GM12891 (cell line): ENCODE results near the gene CEP350.

ENCODE experiments used
- PAX5 ChIP-seq: IDR thresholded peaks from 2 replicates; pipeline ENCODE4 v1.6.1; 2011; ENCODE audit warnings: low read length, moderate library complexity, mild to moderate bottlenecking; ENCODE audit not compliant: insufficient read depth, severe bottlenecking
- POLR2A ChIP-seq: IDR thresholded peaks from 2 replicates; pipeline ENCODE4 v1.6.1; 2011; ENCODE audit warnings: low read depth, low read length, control low read depth
- POLR2AphosphoS5 ChIP-seq: IDR thresholded peaks from 2 replicates; pipeline ENCODE4 v1.6.1; 2011; ENCODE audit warnings: low read depth, low read length, control low read depth
- POU2F2 ChIP-seq: IDR thresholded peaks from 2 replicates; pipeline ENCODE4 v1.6.1; 2011; ENCODE audit warnings: low read depth, mild to moderate bottlenecking, control low read depth, low read length, moderate library complexity
- SPI1 ChIP-seq: IDR thresholded peaks from 2 replicates; pipeline ENCODE4 v1.6.1; 2011; ENCODE audit warnings: low read depth, low read length, control low read depth
- TAF1 ChIP-seq: IDR thresholded peaks from 2 replicates; pipeline ENCODE4 v1.6.1; 2011; ENCODE audit warnings: low read depth, low read length, control low read depth

DNA sequence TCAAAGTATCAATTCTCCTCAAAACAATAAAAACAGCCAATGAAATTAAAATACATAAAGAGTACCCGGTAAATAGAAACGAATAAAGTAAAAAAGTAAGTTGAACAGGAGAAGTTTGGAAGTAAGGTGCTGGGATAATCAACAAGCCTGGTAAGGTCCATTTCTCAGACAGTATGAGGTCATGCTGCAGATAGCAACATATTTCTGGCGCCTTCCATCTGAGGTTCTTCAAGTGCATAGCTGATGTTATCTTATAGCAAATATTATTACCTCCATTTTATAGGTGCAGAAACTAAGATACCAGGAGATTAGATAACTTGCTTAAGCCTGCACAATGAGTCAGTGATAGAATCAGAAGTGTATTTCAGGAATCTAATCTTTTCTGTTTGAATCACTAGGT lies 23.7 kb upstream of the CEP350 start:
- TF ChIP-seq POLR2A: no peak
- TF ChIP-seq POLR2AphosphoS5: no peak
- TF ChIP-seq TAF1: no peak
- TF ChIP-seq PAX5: no peak
- TF ChIP-seq POU2F2: no peak
- no peak for TF ChIP-seq SPI1
